Breast epithelium (tissue), 4 donors: Measurements from ENCODE around the gene ASB6. TPM values are rescaled to one million over a fixed set of nuclear protein-coding genes. Genes with fewer than 3 reads are reported as not detected.
A peak's percentile ranks its signal among the peaks of the same experiment; 100 is the strongest.

Experiments
- DNase-seq, 2 donors: peaks; one replicate each; pipeline ENCODE4 v3.0.0-alpha.2; 2019; ENCODE audit warnings: low spot score in 2 of 2
- H3K27ac ChIP-seq, 2 donors: fragments of 200-600 bp; sonication (generic) in 1 of 2; one replicate each; pipeline ENCODE4 v1.5.1; 2016 to 2019; ENCODE audit warnings: mild to moderate bottlenecking in 1 of 2
- H3K27me3 ChIP-seq, 2 donors: fragments of 200-600 bp; sonication (generic) in 1 of 2; one replicate each; pipeline versions ENCODE4 v1.5.1 to v1.6.0; 2017 to 2019; ENCODE audit warnings: control low read depth in 1 of 2, mild to moderate bottlenecking in 1 of 2
- H3K36me3 ChIP-seq: fragments of 200-600 bp; one replicate; pipeline ENCODE4 v1.5.1; 2019
- H3K4me1 ChIP-seq, 2 donors: fragments of 200-600 bp; sonication (generic); one replicate each; pipeline ENCODE4 v1.5.1; 2016 to 2019; ENCODE audit warnings: control low read depth in 1 of 2
- H3K4me3 ChIP-seq, 3 donors: fragments of 200-600 bp; sonication (generic); 1 replicate in 2 of 3; 2 replicates in 1 of 3; pipeline ENCODE4 v1.5.1; 2016 to 2019; ENCODE audit warnings: mild to moderate bottlenecking in 3 of 3, moderate library complexity in 2 of 3
- H3K9me3 ChIP-seq, 2 donors: fragments of 200-600 bp; sonication (generic) in 1 of 2; one replicate each; pipeline ENCODE4 v1.5.1; 2016 to 2019; ENCODE audit warnings: control low read depth in 1 of 2
- POLR2A ChIP-seq: fragments of 450-650 bp; IDR thresholded peaks from one replicate; pipeline ENCODE4 v1.6.1; 2016; ENCODE audit warnings: antibody characterized with exemption, mild to moderate bottlenecking, moderate library complexity
- POLR2AphosphoS5 ChIP-seq, 3 donors: sonication (generic); formaldehyde crosslinking; IDR thresholded peaks; one replicate each; pipeline ENCODE4 v1.6.1; 2017; ENCODE audit warnings: antibody characterized with exemption in 3 of 3
- intact Hi-C: fragments of 100-400 bp; cut with DNase I; formaldehyde crosslinking; loops from one replicate; pipeline ENCODE4 v1.15.1; 2023; ENCODE audit warnings: low total_unique reads
- total RNA-seq, 3 donors: library from RNA; depleted of rRNA; stranded (reverse); fragments of >200 nt; gene quantifications; one replicate each; pipeline ENCODE4 v1.1.0, GENCODE V29; 2016
- TF ChIP-seq, protein P1 (sequence below), 3 donors: fragments of 450-650 bp; IDR thresholded peaks; one replicate each; pipeline ENCODE4 v1.5.1; 2016 to 2017; ENCODE audit warnings: antibody characterized with exemption in 3 of 3, mild to moderate bottlenecking in 3 of 3, moderate library complexity in 3 of 3

Gene ASB6
- total RNA-seq, 3 donors from 2014 or later, result 11.2 to 24.4 (median 21.6) TPM

DNA sequence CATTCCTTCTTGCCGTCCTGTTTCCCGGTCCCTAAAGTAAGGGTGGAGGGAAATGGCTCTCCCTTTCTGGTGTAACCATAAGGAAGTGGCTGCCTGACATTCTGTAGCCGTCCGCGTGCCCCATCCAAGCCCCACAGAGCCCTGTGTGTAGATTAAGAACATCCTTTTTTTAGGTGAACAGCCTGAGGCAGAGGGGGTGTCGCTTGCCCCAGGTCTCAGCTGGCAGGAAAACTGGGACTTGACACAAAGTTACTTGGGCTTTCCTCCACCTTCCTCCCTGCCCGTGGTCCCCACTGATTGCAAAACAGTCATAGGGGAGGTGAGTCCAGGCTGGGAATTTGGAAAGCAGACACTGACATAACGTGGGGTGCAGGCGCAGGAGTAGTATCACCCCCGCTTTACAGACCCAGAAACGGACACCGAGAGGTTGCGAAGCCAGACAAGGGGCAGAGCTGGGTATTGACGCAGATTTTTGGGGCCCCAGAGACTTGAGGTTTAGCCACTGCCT lies 43.8 kb downstream of the ASB6 start:
- peaks cover 4 to 10% of the 10 kb centered on the region in 2 donors for H3K4me1 ChIP-seq
- no peaks in the 10 kb centered on the region for H3K36me3 ChIP-seq
- intact Hi-C loops, result no loop called here
- TF ChIP-seq, protein P1, sequence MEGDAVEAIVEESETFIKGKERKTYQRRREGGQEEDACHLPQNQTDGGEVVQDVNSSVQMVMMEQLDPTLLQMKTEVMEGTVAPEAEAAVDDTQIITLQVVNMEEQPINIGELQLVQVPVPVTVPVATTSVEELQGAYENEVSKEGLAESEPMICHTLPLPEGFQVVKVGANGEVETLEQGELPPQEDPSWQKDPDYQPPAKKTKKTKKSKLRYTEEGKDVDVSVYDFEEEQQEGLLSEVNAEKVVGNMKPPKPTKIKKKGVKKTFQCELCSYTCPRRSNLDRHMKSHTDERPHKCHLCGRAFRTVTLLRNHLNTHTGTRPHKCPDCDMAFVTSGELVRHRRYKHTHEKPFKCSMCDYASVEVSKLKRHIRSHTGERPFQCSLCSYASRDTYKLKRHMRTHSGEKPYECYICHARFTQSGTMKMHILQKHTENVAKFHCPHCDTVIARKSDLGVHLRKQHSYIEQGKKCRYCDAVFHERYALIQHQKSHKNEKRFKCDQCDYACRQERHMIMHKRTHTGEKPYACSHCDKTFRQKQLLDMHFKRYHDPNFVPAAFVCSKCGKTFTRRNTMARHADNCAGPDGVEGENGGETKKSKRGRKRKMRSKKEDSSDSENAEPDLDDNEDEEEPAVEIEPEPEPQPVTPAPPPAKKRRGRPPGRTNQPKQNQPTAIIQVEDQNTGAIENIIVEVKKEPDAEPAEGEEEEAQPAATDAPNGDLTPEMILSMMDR (IDR thresholded peaks at IDR 0.05), result no peak
- TF ChIP-seq POLR2A (no peak), POLR2AphosphoS5 (IDR thresholded peaks at IDR 0.05) (no peak)
- peak overlapping the region; percentile 94 to 99 for H3K27ac ChIP-seq
- no peak for DNase-seq
- peak overlapping the region in 2 of 3 donors; percentile 57 to 82 for H3K4me3 ChIP-seq
- no peaks in the 10 kb centered on the region for H3K9me3 ChIP-seq
- no peaks in the 10 kb centered on the region for H3K27me3 ChIP-seq

DNA sequence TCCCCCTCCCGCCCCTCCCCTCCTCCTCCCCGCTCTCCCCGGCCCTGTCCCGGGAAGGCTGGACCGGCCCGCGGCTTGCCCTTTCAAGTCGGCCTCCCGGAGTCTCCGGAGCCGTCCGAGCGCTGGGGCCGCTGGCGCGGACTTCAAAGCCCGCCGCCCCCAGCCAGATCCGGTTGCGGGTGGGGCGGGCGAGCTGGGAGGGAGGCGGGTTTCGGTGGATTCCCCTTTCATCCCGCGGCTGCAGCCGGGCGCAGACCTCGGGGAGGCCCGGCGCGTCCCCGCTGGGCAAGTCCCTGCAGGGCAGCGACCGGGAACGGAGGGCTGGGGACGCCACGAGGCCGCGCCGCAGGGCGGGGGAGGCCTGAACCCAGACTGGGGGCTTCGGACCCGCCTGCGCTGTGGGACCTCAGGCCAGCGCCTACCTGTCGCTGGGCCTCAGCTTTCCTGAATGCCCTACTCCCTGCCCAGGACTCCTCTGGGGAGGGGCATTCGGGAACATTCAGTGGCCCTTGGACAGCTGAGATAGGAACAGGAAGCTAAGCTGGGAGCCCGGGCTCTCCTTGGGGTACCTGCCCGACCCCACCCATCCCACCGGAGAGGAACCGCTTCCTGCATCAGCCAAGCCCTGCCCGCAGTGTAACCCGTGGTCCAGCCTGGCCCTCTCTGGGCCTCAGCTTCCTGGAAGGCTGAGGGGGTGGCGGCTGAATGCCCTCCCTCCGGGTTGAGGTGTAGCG lies 44.4 kb downstream of the ASB6 start:
- no peaks in the 10 kb centered on the region for H3K36me3 ChIP-seq
- peak overlapping the region; percentile 94 to 99 for H3K27ac ChIP-seq
- no peak for TF ChIP-seq POLR2A
- TF ChIP-seq, protein P1 (IDR thresholded peaks at IDR 0.05), result no peak
- TF ChIP-seq POLR2AphosphoS5 (IDR thresholded peaks at IDR 0.05), result no peak
- DNase-seq, result peak; percentile 49 to 61
- no peaks in the 10 kb centered on the region for H3K9me3 ChIP-seq
- peak overlapping the region; percentile 44 to 82 (median 57) for H3K4me3 ChIP-seq
- H3K4me1 ChIP-seq, result peaks cover 4 to 10% of the 10 kb centered on the region in 2 donors
- H3K27me3 ChIP-seq, result no peaks in the 10 kb centered on the region
- intact Hi-C loops, result no loop called here

DNA sequence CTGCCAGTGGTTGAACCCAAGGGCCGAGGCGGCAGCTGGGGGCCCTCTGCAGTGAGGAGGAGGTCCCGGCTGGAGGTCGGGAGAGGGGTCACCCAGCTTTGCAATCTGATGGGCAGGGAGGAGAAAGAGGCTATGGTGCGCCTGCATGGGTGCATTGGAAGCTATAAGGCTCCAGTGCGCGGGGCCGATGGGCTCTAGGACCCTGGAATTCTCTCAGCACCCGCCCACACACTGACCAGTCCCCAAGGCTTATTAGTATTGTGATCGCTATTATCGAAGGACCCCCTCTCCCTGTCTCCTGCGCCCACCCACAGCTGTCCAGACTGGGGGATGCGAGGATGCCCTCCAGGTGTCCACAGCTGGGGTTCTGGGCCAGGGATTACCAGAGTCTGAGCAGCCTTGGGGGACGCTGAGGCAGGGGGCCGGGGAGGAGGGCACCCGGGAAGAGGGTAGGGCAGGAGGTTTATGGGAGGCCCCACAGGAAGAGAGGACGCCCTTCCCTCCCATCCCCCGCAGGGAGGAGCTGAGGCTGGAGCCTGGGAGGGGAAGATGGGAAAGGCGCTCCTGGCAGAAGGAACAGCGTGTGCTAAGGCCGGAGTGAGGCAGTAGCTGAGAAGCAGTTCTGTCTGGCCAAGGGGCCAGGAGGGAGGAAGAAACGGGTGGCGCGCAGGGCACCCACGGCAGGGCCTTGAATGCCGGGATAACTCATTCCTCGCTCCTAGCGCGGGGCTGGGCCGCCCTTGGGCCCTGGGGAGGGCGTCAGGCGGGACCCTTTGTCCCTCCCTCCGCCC lies 45.2 kb downstream of the ASB6 start:
- Histone ChIP-seq H3K4me1 (peaks cover 4 to 10% of the 10 kb centered on the region in 2 donors), H3K27ac (peak overlapping the region; percentile 94 to 99), H3K27me3 (no peaks in the 10 kb centered on the region), H3K36me3 (no peaks in the 10 kb centered on the region), H3K4me3 (peak overlapping the region; percentile 44 to 82 (median 57)), H3K9me3 (no peaks in the 10 kb centered on the region)
- TF ChIP-seq, protein P1 (IDR thresholded peaks at IDR 0.05), result no peak
- TF ChIP-seq POLR2A (peak; percentile 25), POLR2AphosphoS5 (IDR thresholded peaks at IDR 0.05) (peak; percentile 43 to 61 (median 52))
- DNase-seq, result peak in 1 of 2 donors; percentile 47
- intact Hi-C loops, result no loop called here

DNA sequence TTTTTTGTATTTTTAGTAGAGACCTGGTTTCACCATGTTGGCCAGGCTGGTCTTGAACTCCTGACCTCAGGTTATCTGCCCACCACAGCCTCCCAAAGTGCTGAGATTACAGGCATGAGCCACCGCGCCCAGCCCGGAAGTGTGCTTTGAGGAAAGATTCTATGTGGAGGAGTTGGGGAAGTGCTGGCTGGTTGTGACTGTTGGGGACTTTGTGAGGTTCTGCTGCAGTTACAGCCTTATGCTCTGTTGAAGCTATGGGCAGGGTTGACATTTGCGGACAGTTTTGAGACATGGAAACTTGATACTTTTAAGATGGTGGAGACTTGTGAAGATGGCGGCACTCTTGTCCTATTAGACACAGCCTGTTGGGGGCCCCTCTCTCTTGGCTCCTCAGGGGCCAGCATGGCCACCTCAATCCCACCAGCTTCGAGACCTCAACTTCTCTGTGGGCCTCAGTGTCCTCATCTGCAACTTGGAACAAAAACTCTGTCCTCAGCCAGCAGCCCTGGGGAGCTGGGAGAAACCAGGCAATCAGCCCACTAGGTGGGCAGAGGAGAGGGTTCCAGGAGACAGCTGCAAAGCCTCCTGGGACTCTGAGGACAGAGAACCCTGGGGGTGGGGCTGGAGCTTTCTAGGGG lies 45.9 kb downstream of the ASB6 start:
- no peak for DNase-seq

More for the DNA sequence above, 45.9 kb downstream of the ASB6 start:
- TF ChIP-seq POLR2AphosphoS5 (IDR thresholded peaks at IDR 0.05), result no peak
- TF ChIP-seq, protein P1 (IDR thresholded peaks at IDR 0.05), result no peak
- no peak for TF ChIP-seq POLR2A
- peak overlapping the region; percentile 94 to 99 for H3K27ac ChIP-seq
- H3K4me3 ChIP-seq, result no peak overlapping the region
- H3K27me3 ChIP-seq, result no peaks in the 10 kb centered on the region
- intact Hi-C loops, result no loop called here
- H3K4me1 ChIP-seq, result peaks cover 4 to 10% of the 10 kb centered on the region in 2 donors
- no peaks in the 10 kb centered on the region for H3K36me3 ChIP-seq
- H3K9me3 ChIP-seq, result no peaks in the 10 kb centered on the region
